CD14-positive monocyte (primary cell): Measurements from ENCODE around the gene UCP3. TPM values are rescaled to one million over a fixed set of nuclear protein-coding genes. Genes with fewer than 3 reads are reported as not detected.
A peak's percentile ranks its signal among the peaks of the same experiment; 100 is the strongest.

Experiments
- DNase-seq, 3 donors: peaks; one replicate each; pipeline ENCODE4 v3.0.0-alpha.2; 2011 to 2022
- H2AFZ ChIP-seq: 2 replicates; pipeline ENCODE4 v1.6.0; 2012; ENCODE audit warnings: mild to moderate bottlenecking, low read depth, low read length, inconsistent platforms; ENCODE audit not compliant: insufficient read depth, poor library complexity, severe bottlenecking
- H3K27ac ChIP-seq, 2 donors: 1 replicate in 1 of 2; 2 replicates in 1 of 2; pipeline ENCODE4 v1.5.1; 2012 to 2013; ENCODE audit warnings: low read length in 2 of 2, control low read depth in 1 of 2, inconsistent platforms in 1 of 2, low read depth in 1 of 2, mild to moderate bottlenecking in 1 of 2
- H3K27me3 ChIP-seq, 2 donors: one replicate each; pipeline versions ENCODE4 v1.6.0 to v1.6.1; 2011 to 2013; ENCODE audit warnings: low read length in 2 of 2; ENCODE audit not compliant: control insufficient read depth in 2 of 2, insufficient read depth in 2 of 2
- H3K36me3 ChIP-seq, 2 donors: replicated peaks in 1 of 2; 1 replicate in 1 of 2; 2 replicates in 1 of 2; pipeline versions ENCODE4 v1.5.1 to v1.6.1; 2012 to 2013; ENCODE audit warnings: low read length in 2 of 2, control low read depth in 1 of 2, inconsistent platforms in 1 of 2, mild to moderate bottlenecking in 1 of 2; ENCODE audit not compliant: insufficient read depth in 2 of 2, control insufficient read depth in 1 of 2
- H3K4me1 ChIP-seq, 2 donors: 1 replicate in 1 of 2; 2 replicates in 1 of 2; pipeline versions ENCODE4 v1.5.1 to v1.6.1; 2012 to 2013; ENCODE audit warnings: low read length in 2 of 2, control low read depth in 1 of 2, inconsistent platforms in 1 of 2, mild to moderate bottlenecking in 1 of 2, moderate library complexity in 1 of 2; ENCODE audit not compliant: insufficient read depth in 2 of 2, control insufficient read depth in 1 of 2
- H3K4me2 ChIP-seq: replicated peaks from 2 replicates; pipeline ENCODE3; 2012; ENCODE audit warnings: low read length, moderate library complexity, mild to moderate bottlenecking; ENCODE audit not compliant: poor library complexity, severe bottlenecking; ENCODE audit errors: extremely low read depth
- H3K4me3 ChIP-seq, 3 experiments: fragments of 200-600 bp in 1 of 3; sonication (generic) in 1 of 3; replicated peaks in 1 of 3; 1 replicate in 2 of 3; 2 replicates in 1 of 3; pipeline ENCODE4 v1.5.1; 2011 to 2013; ENCODE audit warnings: low read length in 3 of 3, mild to moderate bottlenecking in 3 of 3, control low read depth in 2 of 3, low read depth in 2 of 3, inconsistent platforms in 1 of 3, moderate library complexity in 1 of 3
- H3K79me2 ChIP-seq: 2 replicates; pipeline ENCODE4 v1.6.0; 2012; ENCODE audit warnings: mild to moderate bottlenecking, control low read depth, inconsistent platforms, low read length, moderate library complexity; ENCODE audit not compliant: insufficient read depth
- H3K9ac ChIP-seq: 2 replicates; pipeline ENCODE4 v1.6.0; 2017; ENCODE audit warnings: low read length, mild to moderate bottlenecking; ENCODE audit not compliant: insufficient read depth, poor library complexity, severe bottlenecking
- H3K9me3 ChIP-seq, 2 donors: replicated peaks in 1 of 2; 1 replicate in 1 of 2; 2 replicates in 1 of 2; pipeline versions ENCODE4 v1.5.1 to v1.6.1; 2012 to 2013; ENCODE audit warnings: low read length in 2 of 2, control low read depth in 1 of 2; ENCODE audit not compliant: control insufficient read depth in 1 of 2, insufficient read depth in 1 of 2
- H4K20me1 ChIP-seq: 2 replicates; pipeline ENCODE4 v1.6.0; 2012; ENCODE audit warnings: mild to moderate bottlenecking, low read length, control low read depth, moderate library complexity; ENCODE audit not compliant: insufficient read depth
- H3K27ac Mint-ChIP-seq, 7 donors: one replicate each; pipeline ENCODE4 v1.8.0; 2020; ENCODE audit warnings: mild to moderate bottlenecking in 7 of 7, mixed read lengths in 7 of 7, moderate library complexity in 6 of 7, inconsistent platforms in 2 of 7
- H3K27me3 Mint-ChIP-seq, 3 donors: one replicate each; pipeline ENCODE4 v1.8.0; 2021 to 2022; ENCODE audit warnings: low read depth in 3 of 3, mild to moderate bottlenecking in 3 of 3, mixed read lengths in 3 of 3, moderate library complexity in 3 of 3, inconsistent platforms in 1 of 3
- H3K36me3 Mint-ChIP-seq, 2 donors: one replicate each; pipeline ENCODE4 v1.8.0; 2020; ENCODE audit warnings: mixed read lengths in 2 of 2, inconsistent platforms in 1 of 2, mild to moderate bottlenecking in 1 of 2
- H3K4me1 Mint-ChIP-seq: one replicate; pipeline ENCODE4 v1.8.0; 2020; ENCODE audit warnings: mild to moderate bottlenecking, mixed read lengths
- H3K4me3 Mint-ChIP-seq, 2 donors: one replicate each; pipeline ENCODE4 v1.8.0; 2020; ENCODE audit warnings: mild to moderate bottlenecking in 2 of 2, mixed read lengths in 2 of 2, moderate library complexity in 1 of 2
- H3K9me3 Mint-ChIP-seq, 7 donors: one replicate each; pipeline ENCODE4 v1.8.0; 2020 to 2022; ENCODE audit warnings: mixed read lengths in 7 of 7, mild to moderate bottlenecking in 6 of 7, moderate library complexity in 6 of 7, inconsistent platforms in 2 of 7
- CTCF ChIP-seq: fragments of 200-600 bp; IDR thresholded peaks from one replicate; pipeline ENCODE4 v1.8.0; 2022; ENCODE audit warnings: antibody characterized with exemption, mild to moderate bottlenecking
- WGBS: methylation state at CpG from one replicate; pipeline ENCODE4 v1.1.5; 2013; ENCODE audit warnings: missing lambda C conversion rate; ENCODE audit not compliant: insufficient coverage; 5-methylcytosine and 5-hydroxymethylcytosine counted together
- intact Hi-C, 2 donors: fragments of 100-400 bp; cut with micrococcal nuclease; formaldehyde crosslinking; loops; one replicate each; pipeline versions ENCODE4 v1.15.0 to v1.15.1; 2023
- polyA plus RNA-seq, 3 donors: library from polyadenylated mRNA; depleted of rRNA in 1 of 3; unstranded in 2 of 3; stranded (reverse) in 1 of 3; fragments of 300-500 nt in 2 of 3; fragments of >200 nt in 1 of 3; fragmentation: Illumina TruSeq in 2 of 3; gene quantifications; 1 replicate in 2 of 3; 2 replicates in 1 of 3; pipeline ENCODE4 v1.2.3, GENCODE V29; 2012 to 2021

UCP3 gene
- polyA plus RNA-seq, 3 donors, result 3.8 TPM; not detected in 2

- H3K4me2 ChIP-seq, result peak within 1 kb of the TSS; percentile 99
- peaks cover 56 to 68% of the 10 kb centered on the region in 2 donors for H3K4me1 ChIP-seq
- peaks cover 0 to 3% (median 0%) of the 10 kb centered on the region in 7 donors for H3K9me3 Mint-ChIP-seq
- H4K20me1 ChIP-seq, result peaks cover 48% of the 10 kb centered on the region
- peak within 1 kb of the TSS; percentile 71 to 97 (median 96) for H3K4me3 ChIP-seq
- peaks cover 50% of the 10 kb centered on the region for H3K79me2 ChIP-seq
- H3K27ac ChIP-seq, result peak within 1 kb of the TSS; percentile 96 to 98
- H2AFZ ChIP-seq, result peak within 1 kb of the TSS; percentile 78
- intact Hi-C loops, result loop anchor here (2.0 to 5.0 kb wide), 3 partner anchors 40 to 190 kb away; partner anchors contain the start of genes C2CD3 (in 1 of the 2) and PPME1 (in 1 of the 2)
- no peaks in the 10 kb centered on the region for H3K27me3 Mint-ChIP-seq
- peaks cover 55% of the 10 kb centered on the region for H3K4me1 Mint-ChIP-seq
- DNase-seq, result peak; percentile 70 to 80 (median 75)
- WGBS, result under 1% methylated on average over 42 of the region's 43 CpGs
- TF ChIP-seq CTCF, result no peak
- peak within 1 kb of the TSS; percentile 99 to 100 for H3K4me3 Mint-ChIP-seq
- no peaks in the 10 kb centered on the region for H3K9me3 ChIP-seq
- peaks cover 26 to 40% of the 10 kb centered on the region in 2 donors for H3K36me3 ChIP-seq
- H3K9ac ChIP-seq, result peak within 1 kb of the TSS; percentile 89
- H3K27me3 ChIP-seq, result no peaks in the 10 kb centered on the region
- H3K36me3 Mint-ChIP-seq, result peaks cover 35 to 48% of the 10 kb centered on the region in 2 donors
- peak within 1 kb of the TSS; percentile 99 to 100 (median 100) for H3K27ac Mint-ChIP-seq
Measured at GRCh38 chr11:73982595-73982989, 26.3 kb downstream of the UCP3 start, which contains the start of gene UCP2. Gene UCP2, minus strand, starts transcription at chr11:73982843. Its CDS starts 4,465 bp downstream, at chr11:73978378.

- H4K20me1 ChIP-seq, result peaks cover 61% of the 10 kb centered on the region
- peaks cover 63 to 82% of the 10 kb centered on the region in 2 donors for H3K4me1 ChIP-seq
- Mint-ChIP-seq H3K9me3 (peaks cover 0 to 3% (median 0%) of the 10 kb centered on the region in 7 donors), H3K4me3 (peak overlapping the region; percentile 99 to 100), H3K36me3 (peaks cover 48 to 62% of the 10 kb centered on the region in 2 donors), H3K27me3 (peaks cover 0 to 2% (median 0%) of the 10 kb centered on the region in 3 donors), H3K4me1 (peaks cover 64% of the 10 kb centered on the region), H3K27ac (peak overlapping the region; percentile 97 to 100 (median 99))
- H3K4me2 ChIP-seq, result peak overlapping the region; percentile 99
- H3K9me3 ChIP-seq, result no peaks in the 10 kb centered on the region
- no peak for DNase-seq
- peak overlapping the region; percentile 71 to 97 (median 96) for H3K4me3 ChIP-seq
- WGBS, result 93% methylated on average over 5 of the region's 13 CpGs
- H3K79me2 ChIP-seq, result peaks cover 62% of the 10 kb centered on the region
- H3K36me3 ChIP-seq, result peaks cover 39 to 53% of the 10 kb centered on the region in 2 donors
- no peak for TF ChIP-seq CTCF
- H2AFZ ChIP-seq, result no peak overlapping the region
- H3K27ac ChIP-seq, result peak overlapping the region; percentile 96 to 98
- H3K9ac ChIP-seq, result peak overlapping the region; percentile 89
- no peaks in the 10 kb centered on the region for H3K27me3 ChIP-seq
- intact Hi-C loops, result loop anchor here in 1 of 2 donors (5.0 kb wide), 2 partner anchors 41 to 191 kb away; partner anchors contain the start of genes C2CD3 and PPME1
Measured at GRCh38 chr11:73981051-73981805, 27.7 kb downstream of the UCP3 start.
